NCI-H2171 (cell line): ENCODE results near the gene PCIF1.

Source experiments
- DNase-seq: peaks from one replicate; lab custom pipeline; 2025; lab: John Stamatoyannopoulos, UW

PCIF1 gene

DNA sequence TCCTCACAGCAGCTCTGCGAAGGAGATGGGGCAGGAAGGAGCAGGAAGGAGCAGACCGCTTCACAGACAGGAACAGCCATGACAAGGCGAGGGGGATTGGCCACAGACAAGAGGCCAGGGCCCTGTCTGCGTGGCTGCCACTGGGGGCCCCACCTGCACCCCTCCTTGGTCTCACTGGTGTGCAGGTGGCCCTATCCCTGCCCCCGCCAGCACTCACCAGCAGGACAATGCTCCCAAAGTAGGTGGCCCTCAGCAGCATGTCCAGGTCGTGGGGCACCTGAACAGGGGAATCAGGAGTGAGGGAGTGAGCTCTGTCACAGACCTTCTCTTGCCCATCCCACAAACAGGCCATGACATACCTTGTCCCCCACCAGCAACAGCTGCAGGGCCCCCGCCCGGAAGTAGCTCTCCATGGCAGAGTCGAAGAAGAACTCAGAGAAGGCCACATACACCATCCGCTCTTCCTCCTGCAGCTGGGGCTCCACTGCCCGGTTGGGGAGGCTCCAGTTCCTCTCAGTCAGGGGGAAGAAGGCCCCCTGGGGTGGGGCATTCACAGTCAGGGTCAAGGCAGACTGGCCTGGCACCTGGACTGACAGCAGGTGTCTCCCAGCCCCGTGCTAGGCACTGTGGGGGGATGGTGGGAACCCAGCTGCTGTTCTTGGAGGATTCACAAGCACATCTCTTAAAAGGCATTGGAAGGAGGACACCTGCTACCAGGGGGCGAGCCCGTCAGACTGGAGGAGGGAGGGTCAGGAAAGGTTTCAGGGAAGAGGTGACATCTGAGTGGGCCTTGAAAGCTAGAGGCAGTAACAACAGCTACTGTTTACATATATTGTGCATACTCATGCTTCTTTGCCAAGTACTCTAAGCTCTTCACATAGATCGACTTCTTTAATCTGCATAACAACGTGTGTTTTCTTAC lies 29.6 kb upstream of the PCIF1 start:
- DNase-seq = no peak

DNA sequence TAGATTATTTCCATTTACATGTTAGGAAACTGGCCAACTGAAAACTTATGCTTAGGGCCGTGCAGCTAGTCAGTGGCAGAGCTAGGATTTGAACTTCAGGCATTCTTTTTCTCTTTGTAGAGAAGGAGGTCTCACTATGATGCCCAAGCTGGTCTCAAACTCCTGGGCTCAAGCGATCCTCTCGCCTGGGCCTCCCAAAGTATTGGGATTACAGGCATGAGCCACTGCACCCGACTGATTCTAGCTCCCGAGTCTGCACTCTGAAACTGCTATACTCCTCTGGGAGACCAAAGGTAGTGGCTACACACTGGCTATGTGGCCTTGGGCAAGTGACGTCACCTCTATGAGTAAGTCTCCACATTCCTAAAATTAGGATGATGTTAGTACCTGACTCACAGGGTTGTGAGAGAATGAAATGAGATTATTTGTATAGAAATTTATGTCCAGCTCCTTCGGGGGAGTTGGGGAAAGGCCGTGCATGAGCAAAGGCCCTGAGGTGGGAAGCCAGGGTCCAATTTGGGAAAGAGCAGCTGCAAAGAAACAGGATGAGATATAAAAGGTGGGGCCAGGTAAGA lies 28.9 kb upstream of the PCIF1 start:
- DNase-seq = no peak

DNA sequence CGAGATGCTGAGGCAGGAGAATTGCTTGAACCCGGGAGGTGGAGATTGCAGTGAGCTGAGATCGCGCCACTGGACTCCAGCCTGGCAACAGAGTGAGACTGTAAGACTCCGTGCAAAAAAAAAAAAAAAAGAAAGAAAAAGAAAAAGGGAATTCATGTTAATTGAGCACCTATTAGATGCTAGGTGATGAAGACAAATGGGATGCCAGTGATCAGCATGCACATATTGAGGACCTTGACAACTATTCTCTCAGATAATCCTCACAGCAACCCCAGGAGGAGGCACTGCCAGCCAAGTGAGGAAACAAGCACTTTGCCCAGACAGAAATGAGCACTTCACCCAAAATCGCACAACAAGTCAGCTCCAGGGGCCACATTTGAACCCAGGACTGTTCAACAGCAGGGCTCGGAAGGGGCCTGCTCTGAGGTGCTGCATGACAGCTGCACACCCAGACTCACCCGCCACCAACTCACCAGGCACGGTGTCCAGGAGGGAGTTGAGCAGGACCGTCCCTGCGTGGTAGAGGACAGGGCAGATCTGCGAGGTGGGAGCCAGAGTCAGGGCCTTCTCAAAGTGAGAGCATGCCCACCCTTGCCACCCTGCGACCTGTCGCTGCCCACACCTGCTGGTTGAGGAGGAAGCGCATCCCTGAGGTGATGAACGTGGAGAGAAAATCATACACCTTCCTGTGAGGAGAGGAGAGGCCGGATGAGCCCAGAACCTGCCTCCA lies 27.1 kb upstream of the PCIF1 start:
- no peak for DNase-seq

DNA sequence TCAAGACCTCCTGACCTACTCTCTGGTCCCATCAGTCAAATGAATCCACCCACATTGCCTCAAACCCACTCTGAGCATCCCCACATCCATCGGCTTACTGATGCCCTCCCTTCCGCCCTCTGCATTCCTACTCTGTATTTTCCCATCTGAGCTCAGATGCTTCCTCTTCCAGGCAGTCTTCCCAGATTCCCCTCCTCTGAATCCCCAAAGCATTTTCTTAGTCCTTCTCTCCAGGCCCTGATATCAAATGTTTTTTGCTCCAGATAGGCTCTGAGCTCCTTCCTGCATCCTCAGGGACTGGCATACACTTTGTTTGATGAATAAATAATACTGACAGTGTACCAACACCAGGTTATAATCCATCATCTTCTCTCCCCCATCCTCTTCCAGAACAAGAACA lies 26.4 kb upstream of the PCIF1 start:
- DNase-seq = no peak

DNA sequence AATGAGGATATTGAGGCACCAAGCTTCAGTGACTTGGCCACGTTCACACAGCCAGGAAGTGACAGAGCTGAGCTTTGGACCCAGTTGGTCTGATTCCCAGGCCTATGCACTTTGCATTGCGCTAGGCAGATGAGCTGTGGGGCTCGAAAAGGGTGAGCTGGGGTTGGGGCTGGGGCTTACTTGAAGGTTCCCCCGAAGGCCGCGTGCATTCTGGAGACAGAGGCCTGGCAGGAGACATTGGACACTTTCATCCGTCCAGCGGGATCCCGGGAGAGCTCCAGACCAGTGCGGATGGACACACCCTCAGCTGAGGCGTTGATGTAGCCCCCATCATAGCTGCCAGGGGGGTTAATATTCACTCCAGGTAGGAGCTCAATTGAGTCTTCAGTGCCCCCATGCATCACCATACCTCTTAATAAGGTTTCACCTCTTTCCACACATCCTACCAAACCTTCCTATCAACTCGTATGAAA lies 25.1 kb upstream of the PCIF1 start:
- DNase-seq = no peak

DNA sequence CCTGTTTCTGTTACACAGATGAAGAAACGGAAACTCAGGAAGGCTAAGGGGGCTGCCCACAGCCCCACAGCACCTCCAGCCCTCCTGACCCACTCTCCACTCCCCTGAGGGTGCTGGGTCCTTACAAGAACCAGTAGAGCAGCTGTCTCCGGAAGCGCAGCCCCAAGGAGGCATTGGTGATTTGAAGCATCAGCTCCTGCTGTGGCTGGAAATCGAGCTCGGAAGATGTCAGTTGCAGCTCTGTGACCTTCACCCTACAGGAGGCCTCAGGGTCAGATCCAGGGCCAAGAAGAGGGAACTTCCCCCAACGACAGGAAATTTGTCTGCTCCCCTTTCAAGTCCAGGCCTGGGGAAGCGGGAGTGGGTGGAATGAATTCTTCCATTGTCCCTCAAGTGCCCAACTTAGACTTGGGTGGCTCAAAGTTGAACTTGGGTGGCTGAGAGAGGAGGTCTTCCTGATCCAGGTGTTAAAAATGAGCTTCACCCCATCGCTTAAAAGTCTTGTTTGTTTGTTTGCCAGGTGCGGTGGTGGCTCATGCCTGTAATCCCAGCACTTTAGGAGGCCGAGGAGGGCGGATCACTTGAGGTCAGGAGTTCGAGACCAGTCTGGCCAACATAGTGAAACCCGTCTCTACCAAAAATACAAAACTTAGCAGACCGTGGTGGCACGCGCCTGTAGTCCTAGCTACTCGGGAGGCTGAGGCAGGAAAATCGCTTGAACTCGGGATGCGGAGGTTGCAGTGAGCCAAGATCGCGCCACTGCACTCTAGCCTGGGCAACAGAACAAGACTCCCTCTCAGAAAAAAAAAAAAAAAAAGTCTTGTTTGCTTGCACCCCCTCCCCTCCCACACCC lies 24.4 kb upstream of the PCIF1 start:
- no peak for DNase-seq

DNA sequence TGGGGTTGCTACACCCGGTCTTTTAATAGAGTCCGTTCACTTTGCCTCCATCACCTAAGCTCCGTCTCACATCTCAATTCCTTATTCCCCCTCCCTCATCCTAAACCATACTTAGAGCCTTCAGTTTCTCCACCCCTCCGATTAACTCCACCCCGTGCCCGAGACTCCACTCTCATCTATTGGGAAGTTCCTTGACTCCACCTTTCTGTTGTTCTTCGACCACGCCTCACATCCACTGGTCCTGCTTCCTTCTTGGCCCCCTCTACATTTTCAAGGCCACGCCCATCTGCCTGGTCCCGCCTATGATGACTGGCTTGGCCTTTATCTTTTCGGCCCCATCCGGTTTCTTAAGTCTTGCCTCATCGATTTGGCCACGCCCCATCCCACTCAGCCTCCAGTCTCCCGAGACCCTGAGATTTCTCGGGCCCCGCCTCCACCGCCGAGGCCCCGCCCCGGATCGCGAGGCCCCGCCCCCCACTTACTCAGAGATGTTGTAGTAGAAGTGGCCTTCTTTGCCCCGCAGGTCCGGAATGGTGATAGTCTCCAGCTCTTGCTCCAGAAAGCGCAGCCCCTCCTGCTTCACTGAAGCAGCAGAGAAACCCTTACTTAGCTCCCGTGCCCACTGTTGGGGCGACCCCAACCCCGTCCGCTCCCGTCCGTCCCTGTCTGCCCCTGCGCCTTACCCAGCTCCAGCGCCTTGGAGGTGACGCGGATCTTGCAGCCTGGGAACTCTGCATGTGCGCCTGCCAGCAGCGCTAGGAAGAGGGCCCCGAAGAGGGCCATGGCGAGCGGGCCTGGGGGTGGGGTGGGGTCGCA lies 23.6 kb upstream of the PCIF1 start:
- DNase-seq = peak; percentile 97

DNA sequence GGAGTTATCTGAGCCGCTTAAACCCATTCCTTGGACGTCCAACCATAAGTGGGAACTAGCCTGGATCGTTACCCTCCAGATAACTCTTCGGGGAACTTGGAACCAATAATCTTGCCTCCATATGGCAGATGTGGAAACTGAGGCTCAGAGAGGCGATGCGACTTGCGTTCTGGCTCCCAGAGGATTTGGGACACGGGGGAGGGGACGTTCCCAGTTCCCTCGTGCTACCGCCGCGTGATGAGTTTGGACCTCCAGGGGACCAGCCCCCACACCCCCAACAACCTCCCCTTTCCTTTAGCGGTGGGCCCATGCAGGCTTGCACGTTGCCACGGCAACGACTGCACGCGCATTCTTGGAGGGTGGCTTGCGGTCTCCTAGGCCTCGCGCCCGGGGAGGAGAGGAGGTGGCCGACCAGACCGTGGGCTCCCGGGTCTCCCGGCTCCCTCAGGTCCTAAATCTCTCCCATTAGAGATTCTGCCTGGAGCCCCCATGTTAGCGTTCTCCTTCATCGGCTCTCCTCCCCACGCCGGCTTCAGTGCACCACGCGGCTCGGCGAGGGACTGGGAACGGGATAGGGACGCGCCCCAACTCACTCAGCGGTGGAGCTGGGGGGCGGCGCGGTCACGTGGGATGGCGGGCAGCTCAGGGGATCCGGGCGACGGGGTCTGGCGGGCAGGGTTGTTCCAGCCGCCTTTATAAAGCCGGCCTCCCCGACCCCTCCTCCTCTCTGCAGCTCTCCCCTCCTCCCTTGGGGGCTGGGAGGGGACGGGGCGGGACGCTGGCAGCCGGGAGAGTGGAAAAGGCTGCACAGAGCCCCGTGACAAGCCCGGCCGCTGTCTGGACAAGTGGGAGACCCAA lies 22.8 kb upstream of the PCIF1 start, which contains the start of gene PLTP:
Gene PLTP, minus strand, starts transcription at position 670 of the 858 bp plus-strand sequence. CDS start 703 bp downstream, outside the sequence.
- peak; percentile 35 for DNase-seq

DNA sequence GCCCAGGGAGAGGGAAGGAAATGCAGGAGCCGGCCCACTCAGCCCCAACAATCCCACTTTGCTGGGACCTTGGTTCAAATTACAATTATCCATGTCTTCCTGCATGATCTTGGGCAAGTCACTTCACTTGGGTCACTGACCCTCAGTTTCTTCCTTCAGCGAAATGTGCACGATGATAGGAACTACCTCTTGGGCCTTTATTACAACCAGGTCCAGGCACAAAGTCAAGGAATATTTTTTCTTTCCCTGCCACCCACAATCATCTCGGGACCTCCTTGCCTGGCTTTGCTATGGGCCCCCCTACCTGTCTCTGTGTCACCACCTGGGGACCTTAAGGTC lies 22.2 kb upstream of the PCIF1 start:
- no peak for DNase-seq

DNA sequence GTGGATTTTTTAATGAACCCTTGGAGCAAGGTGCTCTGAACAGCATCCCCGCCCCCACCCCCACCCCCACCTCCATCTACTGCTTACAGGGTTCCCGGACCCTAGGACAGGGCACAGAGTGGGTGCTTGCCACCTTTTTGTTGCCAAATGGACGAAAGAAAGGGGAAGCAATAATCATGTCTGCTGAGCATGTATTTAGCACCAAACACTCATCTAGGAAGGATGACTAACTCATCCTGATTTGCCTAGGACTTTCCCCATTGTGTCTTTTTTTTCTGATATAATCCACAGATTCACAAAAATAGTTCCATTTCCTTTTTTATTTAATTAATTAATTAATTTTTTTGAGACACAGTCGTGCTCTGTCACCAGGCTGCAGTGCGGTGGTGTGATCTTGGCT lies 21.4 kb upstream of the PCIF1 start:
- no peak for DNase-seq

DNA sequence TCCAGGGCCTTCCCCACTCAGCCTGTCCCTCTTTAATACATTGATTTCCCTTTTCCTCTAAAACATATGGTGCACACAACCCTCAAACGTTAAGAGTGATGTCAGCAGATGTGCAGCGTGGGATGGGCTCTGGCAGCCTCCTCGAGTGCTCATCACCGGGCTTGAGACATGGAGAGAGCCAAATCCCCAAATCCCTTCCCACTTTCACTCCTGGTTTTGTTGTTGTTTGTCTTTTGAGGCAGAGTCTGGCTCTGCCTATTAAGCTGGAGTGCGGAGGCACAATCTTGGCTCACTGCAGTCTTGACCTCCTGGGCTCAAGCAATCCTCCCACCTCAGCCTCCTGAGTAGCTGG lies 16.7 kb upstream of the PCIF1 start:
- peak; percentile 2 for DNase-seq

DNA sequence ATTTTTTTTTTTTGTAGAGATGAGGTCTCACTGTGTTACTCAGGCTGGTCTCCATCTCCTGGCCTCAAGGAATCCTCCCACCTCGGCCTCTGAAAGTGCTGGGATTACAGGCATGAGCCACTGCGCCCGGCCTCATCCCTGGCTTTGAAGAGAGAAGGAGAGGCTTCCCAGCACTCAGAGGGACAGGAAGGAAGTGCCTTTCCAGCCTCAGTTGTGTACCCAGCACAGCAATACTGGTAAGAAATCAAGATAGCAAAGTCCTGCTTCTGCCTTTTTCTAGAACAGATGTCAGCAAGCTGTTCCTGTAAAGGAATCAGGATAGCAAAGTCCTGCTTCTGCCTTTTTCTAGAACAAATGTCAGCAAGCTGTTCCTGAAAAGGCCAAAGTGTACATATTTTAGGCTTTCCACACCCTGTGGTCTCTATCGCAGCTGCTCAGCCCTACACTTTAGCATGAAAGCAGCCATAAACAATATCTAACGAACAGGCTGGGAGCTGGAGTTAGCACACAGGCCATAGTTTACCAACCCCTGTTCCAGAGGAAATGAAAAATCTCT lies 16.2 kb upstream of the PCIF1 start:
- DNase-seq = no peak

DNA sequence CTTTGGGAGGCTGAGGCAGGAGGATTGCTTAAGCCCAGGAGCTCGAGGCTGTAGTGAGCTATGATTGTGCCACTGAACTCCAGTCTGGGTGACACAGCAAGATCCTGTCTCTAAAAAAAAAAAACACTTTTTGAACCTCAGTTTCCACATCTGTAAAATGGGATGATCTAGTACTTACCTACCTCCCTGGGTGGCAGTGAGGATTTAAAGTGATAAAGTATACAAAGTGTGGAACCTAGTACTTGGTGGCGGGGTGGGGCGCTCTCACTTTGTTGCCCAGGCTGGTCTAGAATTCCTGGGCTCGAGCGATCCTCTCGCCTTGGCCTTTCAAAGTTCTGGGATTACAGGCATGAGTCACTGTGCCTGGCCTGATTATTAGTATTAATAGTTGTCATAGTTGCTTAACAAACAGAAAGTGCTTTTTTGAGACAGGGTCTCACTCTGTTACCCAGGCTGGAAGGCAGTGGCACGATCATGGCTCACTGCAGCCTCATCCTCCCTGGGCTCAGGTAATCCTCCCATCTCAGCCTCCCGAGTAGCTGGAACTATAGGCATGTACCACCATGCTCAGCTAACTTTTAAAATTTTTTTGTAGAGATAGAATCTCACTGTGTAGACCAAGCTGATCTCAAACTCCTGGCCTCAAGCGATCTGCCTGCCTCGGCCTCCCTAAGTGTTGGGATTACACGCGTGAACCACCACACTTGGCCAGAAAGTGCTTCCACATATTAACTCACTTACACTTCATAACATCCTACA lies 15.5 kb upstream of the PCIF1 start:
- no peak for DNase-seq

DNA sequence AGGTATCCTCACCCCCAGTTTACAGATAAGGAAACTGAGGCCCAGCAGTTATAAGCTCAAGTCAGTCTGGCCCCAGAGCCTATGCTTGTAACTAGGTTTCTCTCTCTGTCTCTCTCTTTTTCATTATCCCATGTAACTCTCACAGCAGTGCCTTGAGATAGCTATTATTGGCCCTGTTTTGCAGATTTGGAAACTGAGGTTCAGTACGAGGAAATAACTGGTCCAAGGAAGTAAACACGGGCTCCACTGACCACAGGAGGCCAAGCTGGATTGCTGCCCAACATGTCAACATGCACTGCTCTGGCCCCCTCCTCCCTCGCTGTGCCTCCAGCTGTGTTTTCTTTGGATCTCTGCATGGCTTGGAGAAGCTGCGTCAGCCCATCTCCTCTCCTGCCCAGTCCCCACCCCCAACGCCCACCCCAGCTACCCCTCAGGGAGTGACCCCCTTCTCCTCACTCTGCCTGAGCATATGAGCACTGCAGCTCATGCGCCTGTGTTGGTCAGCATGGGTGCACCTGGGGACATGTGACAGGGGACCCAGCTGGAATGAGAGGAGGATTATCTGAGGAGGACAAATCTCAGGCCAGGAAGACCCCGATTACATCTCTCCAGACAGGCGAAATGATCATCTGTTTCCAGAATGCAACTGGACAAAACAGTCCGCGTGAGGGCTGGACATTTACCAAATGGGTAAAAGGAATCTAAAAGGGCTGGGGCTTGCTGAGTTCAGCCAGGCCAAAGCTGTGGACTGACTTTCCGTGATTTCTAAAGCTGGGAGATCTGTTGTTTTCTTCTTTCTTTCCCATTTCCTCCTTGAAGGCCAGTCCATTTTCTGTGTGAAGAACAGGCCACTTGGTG lies 14.7 kb upstream of the PCIF1 start:
- no peak for DNase-seq

DNA sequence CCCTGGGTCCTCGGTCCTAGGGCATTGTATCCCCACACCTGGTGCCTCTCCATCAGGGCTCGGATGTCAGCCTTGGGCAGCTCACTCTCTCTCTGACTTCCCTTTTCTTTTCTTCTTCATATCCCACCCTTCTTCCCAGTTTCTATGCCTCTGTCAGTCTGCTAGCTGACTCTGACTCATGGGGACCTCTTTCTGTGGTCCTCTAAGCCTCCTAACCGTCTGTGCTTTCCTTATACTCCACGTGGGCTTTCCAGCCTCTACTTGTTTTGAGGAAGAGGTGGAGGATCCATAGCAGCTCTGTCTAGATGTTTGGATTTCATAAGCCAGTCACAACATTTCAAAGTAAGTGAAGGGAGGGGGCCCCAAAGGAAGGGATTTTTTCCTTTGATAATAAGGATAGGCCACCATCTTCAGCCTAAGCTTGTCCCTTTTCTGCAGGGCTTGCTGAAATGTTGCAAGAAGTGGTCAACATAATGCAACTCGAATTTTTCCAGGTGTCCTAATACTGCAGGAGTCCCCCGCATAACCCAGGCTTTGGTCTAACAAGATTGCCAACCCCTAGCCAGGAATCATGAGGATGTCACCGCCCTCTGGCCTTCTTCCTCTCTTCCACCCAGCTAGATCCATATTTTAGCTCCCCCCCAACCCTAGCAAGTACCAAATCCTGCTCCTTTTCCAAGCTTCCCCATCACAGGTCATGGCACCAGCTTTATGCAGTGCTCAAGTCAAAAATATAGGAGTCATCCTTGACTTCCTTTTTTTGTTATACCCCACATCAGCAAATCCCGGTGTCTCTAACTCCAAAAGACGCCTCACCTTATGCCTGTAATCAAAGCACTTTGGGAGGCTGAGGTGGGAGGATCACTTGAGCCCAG lies 13.8 kb upstream of the PCIF1 start:
- DNase-seq = no peak

DNA sequence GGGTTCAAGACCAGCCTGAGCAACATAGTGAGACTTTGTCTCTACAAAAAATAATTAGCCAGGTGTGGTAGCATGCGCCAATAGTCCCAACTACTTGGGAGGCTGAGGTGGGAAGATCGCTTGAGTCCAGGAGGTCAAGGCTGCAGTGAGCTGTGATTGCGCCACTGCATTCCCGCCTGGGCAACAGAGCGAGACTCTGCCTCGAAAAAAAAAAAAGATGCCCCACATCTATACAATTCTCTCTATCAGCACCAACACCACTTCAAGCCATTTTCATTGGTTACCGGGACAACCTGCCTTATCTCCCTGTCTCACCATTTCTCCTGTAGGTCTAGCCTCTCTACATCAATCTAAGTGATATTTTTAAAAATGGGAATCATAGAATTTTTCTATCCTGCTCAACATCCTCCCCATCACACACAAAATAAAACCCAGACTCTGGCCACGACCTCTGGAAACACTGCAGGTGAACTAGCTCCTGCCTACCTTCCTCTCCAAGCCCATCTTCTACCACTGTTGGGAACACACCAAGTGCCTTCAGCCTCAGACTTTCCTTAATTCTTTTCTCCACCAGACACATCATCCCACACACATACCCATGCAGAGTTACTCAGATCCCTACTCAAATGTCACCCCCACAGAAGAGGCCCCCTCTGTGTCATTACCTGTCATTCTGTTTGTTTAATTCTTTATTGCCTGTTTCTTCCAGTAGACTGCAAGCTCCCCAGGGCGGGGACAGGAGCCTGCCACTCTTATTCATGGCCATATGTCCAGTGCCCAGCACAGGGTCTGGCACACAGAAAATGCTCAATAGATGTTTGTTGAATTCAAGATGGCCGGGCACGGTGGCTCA lies 12.9 kb upstream of the PCIF1 start:
- DNase-seq = no peak
